ENCODE measurements around the gene TVP23A.

The TVP23A gene

GRCh38 chr16:10828851-10829366 lies 10.3 kb upstream of the TVP23A start:
- peak; percentile 30 for DNase-seq (ENCODE audit: extremely low read depth, low read depth)
- H3K4me3 ChIP-seq (replicated peaks; ENCODE audit: low read depth, low read length) = no peak overlapping the region
- no peak for TF ChIP-seq CTCF (IDR thresholded peaks at IDR 0.05; ENCODE audit: low read depth, low read length, missing control alignments)

GRCh38 chr16:10827691-10828341 lies 9.2 kb upstream of the TVP23A start:
- H3K4me3 ChIP-seq (replicated peaks; ENCODE audit: low read depth, low read length) = no peak overlapping the region
- peak; percentile 51 for DNase-seq (ENCODE audit: extremely low read depth, low read depth)
- no peak for TF ChIP-seq CTCF (IDR thresholded peaks at IDR 0.05; ENCODE audit: low read depth, low read length, missing control alignments)

- no peak for TF ChIP-seq CTCF (IDR thresholded peaks at IDR 0.05; ENCODE audit: low read depth, low read length, missing control alignments)
- no peak overlapping the region for H3K4me3 ChIP-seq (replicated peaks; ENCODE audit: low read depth, low read length)
- DNase-seq (ENCODE audit: extremely low read depth, low read depth) = no peak
Observed at GRCh38 chr16:10824111-10824893, 5.7 kb upstream of the TVP23A start.

DNA sequence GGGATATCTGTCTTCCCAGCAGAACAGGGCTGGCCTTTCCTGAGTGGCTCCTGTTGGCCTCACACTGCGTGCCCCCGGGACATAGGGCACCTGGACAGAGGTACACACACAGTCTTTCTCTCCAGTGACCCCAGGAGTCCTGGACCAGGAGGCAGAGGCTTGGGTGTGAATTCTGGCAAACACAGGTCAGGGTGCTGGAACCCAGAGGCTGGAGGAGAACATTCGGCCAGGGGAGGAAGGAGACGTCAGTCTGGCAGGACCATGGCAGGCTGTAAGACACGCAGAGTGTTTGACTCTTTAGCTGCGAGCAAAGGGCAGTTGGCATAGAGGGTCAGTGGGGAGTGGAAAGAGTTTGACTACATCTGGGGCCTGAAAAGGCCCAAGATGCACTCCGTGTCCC lies 4.1 kb upstream of the TVP23A start:
- no peak for DNase-seq (ENCODE audit: extremely low read depth, low read depth)
- TF ChIP-seq CTCF (IDR thresholded peaks at IDR 0.05; ENCODE audit: low read depth, low read length, missing control alignments) = no peak
- no peak overlapping the region for H3K4me3 ChIP-seq (replicated peaks; ENCODE audit: low read depth, low read length)

DNA sequence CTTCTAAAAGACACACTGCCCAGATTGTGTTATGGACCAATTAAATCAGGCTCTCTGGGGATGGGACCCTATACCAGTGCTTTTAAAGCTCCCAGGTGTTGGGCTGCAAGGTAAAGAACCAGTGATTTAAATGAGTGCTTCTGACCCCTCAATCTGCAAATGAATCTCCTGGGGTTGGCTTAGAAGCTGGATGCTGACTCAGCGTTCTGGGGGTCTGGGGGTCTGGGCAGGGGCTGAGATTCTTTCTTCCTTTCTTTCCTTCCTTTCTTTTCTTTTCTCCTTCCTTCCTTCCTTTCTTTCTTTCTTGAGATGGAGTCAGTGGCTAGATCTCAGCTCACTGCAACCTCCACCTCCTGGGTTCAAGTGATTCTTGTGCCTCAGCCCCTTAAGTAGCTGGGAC lies 2.0 kb upstream of the TVP23A start:
- no peak for TF ChIP-seq CTCF (IDR thresholded peaks at IDR 0.05; ENCODE audit: low read depth, low read length, missing control alignments)
- H3K4me3 ChIP-seq (replicated peaks; ENCODE audit: low read depth, low read length) = no peak overlapping the region
- DNase-seq (ENCODE audit: extremely low read depth, low read depth) = no peak

- no peak overlapping the region for H3K4me3 ChIP-seq (replicated peaks; ENCODE audit: low read depth, low read length)
- DNase-seq (ENCODE audit: extremely low read depth, low read depth) = no peak
- no peak for TF ChIP-seq CTCF (IDR thresholded peaks at IDR 0.05; ENCODE audit: low read depth, low read length, missing control alignments)
Observed at GRCh38 chr16:10817514-10817913, 1.1 kb downstream of the TVP23A start.
